KMS-11 (cell line): Measurements from ENCODE around the gene COBL.

Experiments
- H2AFZ ChIP-seq: fragments of 200-600 bp; sonication (generic); 2 replicates; pipeline ENCODE4 v1.6.1; 2016; ENCODE audit warnings: antibody characterized with exemption, mixed run types, low read depth
- H3K27ac ChIP-seq: fragments of 200-600 bp; sonication (generic); 2 replicates; pipeline ENCODE4 v1.6.1; 2016; ENCODE audit warnings: mild to moderate bottlenecking, mixed run types
- H3K27me3 ChIP-seq: fragments of 200-600 bp; sonication (generic); 2 replicates; pipeline ENCODE4 v1.6.1; 2017; ENCODE audit warnings: mild to moderate bottlenecking, low read depth, mixed run types, moderate library complexity; ENCODE audit not compliant: insufficient read depth
- H3K36me3 ChIP-seq: fragments of 200-600 bp; sonication (generic); 2 replicates; pipeline ENCODE4 v1.6.1; 2017; ENCODE audit warnings: mild to moderate bottlenecking, mixed run types; ENCODE audit not compliant: insufficient read depth
- H3K4me1 ChIP-seq: fragments of 200-600 bp; sonication (generic); 2 replicates; pipeline ENCODE4 v1.6.1; 2016; ENCODE audit warnings: mild to moderate bottlenecking, low read depth, mixed run types; ENCODE audit not compliant: poor library complexity, severe bottlenecking
- H3K4me2 ChIP-seq: fragments of 200-600 bp; sonication (generic); 2 replicates; pipeline ENCODE4 v1.7.0; 2016; ENCODE audit warnings: mild to moderate bottlenecking, mixed run types
- H3K4me3 ChIP-seq: fragments of 200-600 bp; sonication (generic); IDR thresholded peaks from 2 replicates; pipeline ENCODE4 v1.6.1; 2017; ENCODE audit warnings: low read depth, low read length, mixed read lengths; ENCODE audit not compliant: insufficient read depth
- H3K79me2 ChIP-seq: fragments of 200-600 bp; sonication (generic); 2 replicates; pipeline ENCODE4 v1.6.1; 2016; ENCODE audit warnings: low read depth, mixed run types; ENCODE audit not compliant: insufficient read depth
- H3K9ac ChIP-seq: fragments of 200-600 bp; sonication (generic); 2 replicates; pipeline ENCODE4 v1.6.1; 2016; ENCODE audit warnings: mild to moderate bottlenecking, mixed run types
- H4K20me1 ChIP-seq: fragments of 200-600 bp; sonication (generic); 2 replicates; pipeline ENCODE4 v1.6.1; 2016; ENCODE audit warnings: mild to moderate bottlenecking, mixed run types; ENCODE audit not compliant: insufficient read depth
- TF ChIP-seq, protein P1 (sequence below): fragments of 200-600 bp; sonication (generic); conservative IDR thresholded peaks from 2 replicates; pipeline ENCODE4 v1.6.1; 2017; ENCODE audit warnings: low read depth, mild to moderate bottlenecking, antibody characterized with exemption, low read length, moderate library complexity, mixed read lengths

Gene COBL

DNA sequence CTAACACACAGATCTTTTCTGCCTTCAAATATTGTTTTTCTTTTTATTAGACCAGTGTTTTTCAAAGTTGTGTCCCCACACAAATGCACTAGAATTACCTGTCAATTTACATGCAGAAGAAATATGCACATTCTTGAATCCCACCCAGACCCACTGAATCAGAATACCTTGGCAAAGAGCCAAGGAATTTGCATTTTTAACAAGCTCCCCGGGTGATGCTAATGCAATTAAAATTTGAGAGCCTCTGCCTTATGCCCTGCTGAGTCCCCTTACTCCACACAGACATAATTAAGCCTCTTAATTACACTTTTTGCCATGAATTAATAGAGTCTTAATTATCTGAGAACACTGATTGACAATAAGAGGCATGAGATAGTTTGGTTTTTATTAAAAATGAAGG is 332.8 kb downstream of the COBL start:
- Histone ChIP-seq H3K4me3 (no peak overlapping the region), H3K27ac (no peak overlapping the region), H3K4me2 (no peak overlapping the region), H3K79me2 (no peaks in the 10 kb centered on the region), H2AFZ (no peak overlapping the region), H3K4me1 (no peaks in the 10 kb centered on the region), H4K20me1 (no peaks in the 10 kb centered on the region), H3K9ac (no peak overlapping the region), H3K36me3 (no peaks in the 10 kb centered on the region), H3K27me3 (no peaks in the 10 kb centered on the region)
- TF ChIP-seq, protein P1, sequence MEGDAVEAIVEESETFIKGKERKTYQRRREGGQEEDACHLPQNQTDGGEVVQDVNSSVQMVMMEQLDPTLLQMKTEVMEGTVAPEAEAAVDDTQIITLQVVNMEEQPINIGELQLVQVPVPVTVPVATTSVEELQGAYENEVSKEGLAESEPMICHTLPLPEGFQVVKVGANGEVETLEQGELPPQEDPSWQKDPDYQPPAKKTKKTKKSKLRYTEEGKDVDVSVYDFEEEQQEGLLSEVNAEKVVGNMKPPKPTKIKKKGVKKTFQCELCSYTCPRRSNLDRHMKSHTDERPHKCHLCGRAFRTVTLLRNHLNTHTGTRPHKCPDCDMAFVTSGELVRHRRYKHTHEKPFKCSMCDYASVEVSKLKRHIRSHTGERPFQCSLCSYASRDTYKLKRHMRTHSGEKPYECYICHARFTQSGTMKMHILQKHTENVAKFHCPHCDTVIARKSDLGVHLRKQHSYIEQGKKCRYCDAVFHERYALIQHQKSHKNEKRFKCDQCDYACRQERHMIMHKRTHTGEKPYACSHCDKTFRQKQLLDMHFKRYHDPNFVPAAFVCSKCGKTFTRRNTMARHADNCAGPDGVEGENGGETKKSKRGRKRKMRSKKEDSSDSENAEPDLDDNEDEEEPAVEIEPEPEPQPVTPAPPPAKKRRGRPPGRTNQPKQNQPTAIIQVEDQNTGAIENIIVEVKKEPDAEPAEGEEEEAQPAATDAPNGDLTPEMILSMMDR = no peak

DNA sequence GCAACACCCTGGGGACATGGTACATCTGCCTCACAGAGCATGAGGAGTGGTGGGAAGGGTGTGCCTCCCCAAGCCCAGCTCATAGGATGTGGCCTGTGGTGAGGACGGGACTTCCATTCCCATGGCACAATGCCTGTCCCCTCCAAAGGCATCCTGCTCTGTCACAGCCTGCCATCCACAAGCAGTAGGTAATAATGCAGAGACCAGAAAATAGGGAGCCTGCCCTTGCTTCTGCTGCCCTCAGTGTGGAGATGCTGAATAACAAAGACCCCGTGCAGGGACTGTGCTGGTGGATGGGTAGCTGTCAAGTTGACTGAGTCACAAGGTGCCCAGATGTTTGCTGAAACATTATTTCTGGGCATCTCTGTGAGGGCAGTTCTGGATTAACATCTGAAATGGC is 334.0 kb downstream of the COBL start:
- Histone ChIP-seq H3K4me2 (no peak overlapping the region), H4K20me1 (no peaks in the 10 kb centered on the region), H3K4me1 (no peaks in the 10 kb centered on the region), H3K79me2 (no peaks in the 10 kb centered on the region), H3K36me3 (no peaks in the 10 kb centered on the region), H3K9ac (no peak overlapping the region), H2AFZ (no peak overlapping the region), H3K4me3 (no peak overlapping the region), H3K27ac (no peak overlapping the region), H3K27me3 (no peaks in the 10 kb centered on the region)
- TF ChIP-seq, protein P1 = no peak

DNA sequence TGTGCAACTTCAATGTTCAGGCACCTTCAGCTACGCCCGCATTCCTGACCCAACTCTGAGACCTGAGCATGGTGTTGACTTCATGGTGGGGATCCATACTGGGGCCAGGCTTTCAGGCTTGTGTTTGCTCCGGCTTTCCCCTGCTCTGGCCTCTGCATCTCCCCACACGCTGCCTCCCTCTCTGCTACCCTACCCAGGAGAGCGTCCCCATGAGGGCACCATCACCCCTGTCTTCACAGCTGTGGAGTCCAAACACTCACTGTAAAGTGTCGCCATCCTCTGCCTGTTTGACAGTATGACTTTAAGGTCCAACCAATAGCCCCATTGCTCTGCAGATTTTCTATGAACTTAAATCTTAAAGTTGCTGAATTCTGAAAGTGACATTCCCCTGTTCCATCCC is 334.9 kb downstream of the COBL start:
- H3K27me3 ChIP-seq = no peaks in the 10 kb centered on the region
- TF ChIP-seq, protein P1 = no peak
- no peak overlapping the region for H3K4me2 ChIP-seq
- H4K20me1 ChIP-seq = no peaks in the 10 kb centered on the region
- no peaks in the 10 kb centered on the region for H3K4me1 ChIP-seq
- H3K36me3 ChIP-seq = no peaks in the 10 kb centered on the region
- H3K27ac ChIP-seq = no peak overlapping the region
- H3K79me2 ChIP-seq = no peaks in the 10 kb centered on the region
- H3K4me3 ChIP-seq = no peak overlapping the region
- no peak overlapping the region for H2AFZ ChIP-seq
- H3K9ac ChIP-seq = no peak overlapping the region

DNA sequence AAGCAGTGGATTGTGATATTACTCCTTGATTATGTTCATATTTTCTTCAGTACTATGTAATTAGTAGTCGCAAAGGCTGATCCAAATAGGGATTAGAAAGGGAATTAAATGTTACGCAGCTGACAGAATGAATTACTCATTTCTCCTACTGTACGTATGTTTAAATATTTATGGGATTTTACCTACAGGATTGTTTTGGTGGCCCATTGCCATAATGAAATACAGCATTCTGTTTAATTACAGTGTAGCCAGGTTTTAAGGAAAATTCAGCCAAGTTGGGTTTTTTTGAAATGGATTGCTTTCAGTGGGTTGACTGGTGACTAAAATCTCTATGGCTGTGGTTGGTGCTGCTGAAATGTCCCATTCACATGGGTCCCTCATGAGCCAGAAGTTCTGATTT is 336.2 kb downstream of the COBL start:
- H2AFZ ChIP-seq = no peak overlapping the region
- H3K4me1 ChIP-seq = no peaks in the 10 kb centered on the region
- TF ChIP-seq, protein P1 = no peak
- H3K4me2 ChIP-seq = no peak overlapping the region
- no peak overlapping the region for H3K27ac ChIP-seq
- no peaks in the 10 kb centered on the region for H3K36me3 ChIP-seq
- H3K79me2 ChIP-seq = no peaks in the 10 kb centered on the region
- H3K27me3 ChIP-seq = no peaks in the 10 kb centered on the region
- H3K4me3 ChIP-seq = no peak overlapping the region
- no peaks in the 10 kb centered on the region for H4K20me1 ChIP-seq
- no peak overlapping the region for H3K9ac ChIP-seq
